Measurements from ENCODE around the gene MTMR6.
"Not testable (repeated sequence)": the region's sequence is repeated elsewhere in the genome, so short reads cannot be mapped to it uniquely, and the experiment has no call there.

MTMR6 gene

DNA sequence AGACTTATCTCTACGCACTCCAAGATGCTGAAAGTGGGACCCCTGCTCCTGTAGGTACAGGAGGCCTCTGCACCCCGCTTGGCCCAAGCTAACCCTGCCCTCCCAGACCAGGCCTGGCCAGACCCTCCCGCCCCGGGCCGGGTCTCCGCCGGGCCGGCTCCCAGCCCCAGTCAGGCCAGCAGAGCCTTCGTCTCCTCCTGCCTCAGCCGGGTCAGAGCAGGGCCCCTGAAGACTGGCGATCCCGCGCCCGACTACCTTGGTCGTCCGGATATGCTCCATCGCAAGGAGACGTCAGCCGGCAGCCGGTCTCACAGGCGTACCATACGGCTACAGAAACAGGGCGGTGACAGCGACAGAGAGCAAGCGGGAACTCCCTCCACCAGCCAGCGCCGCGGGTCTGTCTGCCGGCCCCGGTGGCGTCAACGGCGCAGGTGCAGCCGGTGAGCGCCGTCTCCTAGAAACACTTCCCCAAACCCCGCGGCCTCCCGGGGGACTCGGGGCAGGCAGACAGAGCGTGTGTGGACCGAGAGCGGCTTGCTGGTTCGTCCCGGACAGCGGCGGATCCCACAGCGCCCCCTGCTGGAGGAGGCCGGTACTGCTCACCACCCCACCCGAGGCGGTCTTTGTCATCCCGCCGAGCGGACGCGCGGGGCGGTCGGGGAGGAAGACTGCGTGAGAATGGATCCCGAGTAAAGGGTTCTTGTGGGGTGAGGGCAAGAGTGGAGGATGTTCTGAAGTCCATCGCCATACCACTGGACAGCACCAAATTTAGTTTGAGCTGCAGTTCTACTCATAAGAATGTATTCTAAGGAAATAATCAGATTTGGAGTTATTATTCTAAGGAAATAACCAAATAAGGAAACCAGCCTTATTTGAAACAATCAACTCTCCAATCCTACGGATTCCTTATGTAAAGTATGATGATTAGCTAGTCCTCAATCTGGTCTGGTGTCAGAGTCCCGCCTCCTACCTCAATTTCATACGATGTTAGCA is at the start of gene MTMR6:
TSS of gene MTMR6 (minus strand) at position 520 of the 993 bp plus-strand sequence. CDS start at position 279, 241 bp downstream.
- DNase-seq, result peak; percentile 95

DNA sequence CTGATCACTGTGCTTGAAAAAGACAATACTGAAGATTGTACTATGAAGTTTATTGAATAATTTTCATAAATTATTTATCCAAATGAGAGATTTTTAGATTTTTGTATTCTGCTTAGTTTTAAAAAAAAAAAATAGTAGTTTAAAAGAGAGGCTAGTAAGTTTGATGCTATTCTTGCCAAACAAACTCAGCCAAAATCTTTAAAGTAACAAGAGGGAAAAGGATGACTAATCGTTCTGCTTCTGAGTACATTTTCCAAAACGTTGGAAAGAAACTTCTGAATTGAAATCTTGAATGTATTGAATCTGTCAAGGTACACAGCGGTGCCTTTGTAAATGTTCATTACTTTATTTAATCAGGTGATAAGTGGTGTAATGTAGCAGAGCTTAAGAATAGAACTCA is 48.6 kb upstream of the MTMR6 start:
- no peak for DNase-seq

DNA sequence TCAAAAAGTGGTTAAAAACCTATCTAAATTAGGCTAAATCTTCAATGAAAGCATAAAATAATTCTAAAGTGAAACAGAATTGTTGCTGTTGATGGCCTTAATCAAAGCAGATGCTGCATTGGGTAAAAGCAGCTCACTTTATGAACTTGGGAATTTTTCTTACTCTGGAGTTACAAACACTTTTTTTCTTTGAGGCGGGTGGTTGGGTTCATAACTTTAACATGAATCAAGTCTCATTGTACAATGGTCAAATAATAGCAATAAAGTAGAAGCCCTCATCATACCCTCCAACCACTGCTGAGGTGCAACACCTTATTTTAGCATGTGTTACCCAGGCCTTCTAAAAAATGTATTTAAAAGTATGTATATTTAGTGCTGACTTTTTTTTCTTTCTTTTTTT is 43.3 kb upstream of the MTMR6 start:
- DNase-seq, result no peak

DNA sequence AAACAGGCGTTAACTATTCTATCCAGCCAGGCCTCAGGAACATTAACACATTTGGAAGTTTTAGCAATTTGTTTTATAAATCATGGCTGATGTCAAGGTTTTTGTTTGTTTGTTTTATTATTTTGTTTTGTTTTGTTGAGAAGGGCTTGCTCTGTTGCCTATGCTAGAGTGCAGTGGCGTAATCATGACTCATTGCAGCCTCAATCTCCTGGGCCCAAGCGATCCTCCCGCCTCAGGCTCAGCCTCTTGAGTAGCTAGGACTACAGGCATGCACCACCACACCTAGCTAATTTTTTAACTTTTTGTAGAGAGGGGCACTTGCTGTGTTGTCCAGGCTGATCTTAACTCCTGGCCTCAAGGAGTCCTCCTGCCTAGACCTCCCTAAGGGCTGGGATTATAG is 42.4 kb upstream of the MTMR6 start:
- DNase-seq, result no peak

DNA sequence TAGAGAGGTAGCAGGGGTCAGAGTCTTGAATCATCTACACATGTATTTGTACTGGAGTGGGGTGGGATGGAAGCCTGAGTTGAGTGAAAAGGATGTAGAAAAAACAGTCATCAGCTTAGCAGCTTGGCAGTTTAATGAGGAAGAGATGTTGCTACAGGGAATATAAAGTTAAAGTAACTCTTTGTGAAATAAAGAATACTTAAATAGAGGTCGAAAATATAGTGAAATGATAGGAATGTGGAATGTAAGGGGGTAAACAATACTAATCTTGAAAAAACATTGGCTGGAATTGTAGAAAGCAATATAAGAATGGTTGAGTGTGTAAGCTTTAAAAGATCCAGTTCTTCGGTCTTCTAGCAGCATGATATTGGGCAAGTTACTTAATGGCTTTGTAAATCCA is 36.8 kb upstream of the MTMR6 start:
- no peak for DNase-seq

DNA sequence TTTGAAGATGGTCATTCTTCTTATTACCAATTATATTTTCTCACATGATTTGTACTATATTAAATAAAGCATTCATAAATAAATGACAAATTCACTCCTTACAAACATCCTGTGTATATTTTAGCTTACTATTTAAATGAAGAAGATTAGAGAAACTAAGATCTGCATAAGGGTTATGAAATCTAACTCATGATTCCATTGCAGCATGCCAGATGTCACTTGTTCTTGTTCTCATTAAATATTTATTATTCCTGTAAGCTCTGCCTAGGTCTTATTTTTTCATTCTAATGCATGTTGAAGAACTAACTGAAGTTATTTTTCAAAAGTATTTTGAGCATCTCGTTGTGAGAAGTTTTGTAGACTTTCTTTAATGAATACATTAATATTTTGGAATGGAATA is 32.5 kb upstream of the MTMR6 start:
- no peak for DNase-seq

DNA sequence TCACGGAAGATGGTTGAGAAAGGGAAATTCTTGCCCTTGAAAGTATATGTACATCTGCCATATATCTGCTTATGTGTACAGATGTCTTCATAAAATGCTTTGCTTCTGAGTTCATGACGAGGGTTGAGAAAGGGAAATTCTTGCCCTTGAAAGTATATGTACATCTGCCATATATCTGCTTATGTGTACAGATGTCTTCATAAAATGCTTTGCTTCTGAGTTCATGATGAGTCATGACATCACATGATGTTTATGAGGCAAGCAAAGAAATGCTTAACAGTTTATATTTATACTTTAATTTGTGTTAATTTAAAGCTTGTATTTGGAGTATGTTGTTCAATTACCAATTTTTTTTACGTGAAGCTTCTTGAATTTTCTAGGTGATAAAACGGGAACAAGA is 31.7 kb upstream of the MTMR6 start:
- not testable (repeated sequence) for DNase-seq

DNA sequence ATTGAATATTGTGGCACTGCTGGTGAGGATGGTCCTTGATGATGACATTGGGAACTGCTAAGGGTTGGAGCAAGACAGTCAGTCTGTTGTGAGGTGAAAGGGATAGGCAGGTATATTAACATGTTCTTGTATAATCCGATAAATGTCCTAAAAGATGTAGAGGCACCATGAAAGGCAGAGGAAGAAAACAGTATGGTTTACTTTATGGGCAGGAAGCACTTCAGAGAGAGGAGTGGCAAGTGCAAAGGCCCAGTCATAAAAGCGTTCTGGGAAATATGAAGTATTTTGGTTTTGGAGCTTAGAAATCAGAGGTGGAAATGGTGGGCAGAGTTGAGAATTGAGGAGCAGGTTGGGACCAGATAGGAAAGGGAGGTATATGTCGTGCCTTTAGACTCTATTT is 23.6 kb upstream of the MTMR6 start:
- DNase-seq, result no peak

DNA sequence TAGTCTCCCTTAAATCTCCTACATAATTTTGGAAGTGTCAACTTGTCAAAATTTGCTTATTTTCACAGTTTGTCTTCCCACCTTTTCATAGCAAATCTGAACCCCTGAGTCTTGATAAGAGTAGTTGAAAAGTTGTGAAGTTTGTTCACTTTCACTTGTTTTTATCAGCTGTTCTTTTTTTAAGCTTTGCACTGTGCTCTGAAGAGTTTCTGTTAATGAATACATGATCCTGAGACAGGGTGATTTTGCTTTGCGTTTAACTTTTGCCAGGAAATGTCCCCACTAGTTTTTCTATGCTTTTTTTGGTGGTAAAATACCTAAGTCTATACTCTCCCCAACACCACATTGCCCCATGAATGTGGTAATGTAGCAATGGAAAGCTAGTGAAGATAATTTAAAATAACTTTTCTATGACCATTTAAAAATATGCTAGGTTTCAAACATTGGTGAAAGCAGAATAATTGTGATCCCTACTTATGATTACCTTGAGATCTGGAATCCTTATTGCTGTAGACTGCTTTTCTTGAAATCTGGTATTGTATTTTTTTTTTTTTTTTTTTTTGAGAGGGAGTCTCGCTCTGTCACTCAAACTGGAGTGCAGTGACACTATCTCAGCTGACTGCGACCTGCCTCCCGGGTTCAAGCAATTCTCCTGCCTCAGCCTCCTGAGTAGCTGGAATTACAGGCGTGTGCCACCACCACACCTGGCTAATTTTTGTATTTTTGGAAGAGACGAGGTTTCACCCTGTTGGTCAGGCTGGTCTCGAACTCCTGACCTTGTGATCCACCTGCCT is 19.6 kb upstream of the MTMR6 start:
- no peak for DNase-seq

DNA sequence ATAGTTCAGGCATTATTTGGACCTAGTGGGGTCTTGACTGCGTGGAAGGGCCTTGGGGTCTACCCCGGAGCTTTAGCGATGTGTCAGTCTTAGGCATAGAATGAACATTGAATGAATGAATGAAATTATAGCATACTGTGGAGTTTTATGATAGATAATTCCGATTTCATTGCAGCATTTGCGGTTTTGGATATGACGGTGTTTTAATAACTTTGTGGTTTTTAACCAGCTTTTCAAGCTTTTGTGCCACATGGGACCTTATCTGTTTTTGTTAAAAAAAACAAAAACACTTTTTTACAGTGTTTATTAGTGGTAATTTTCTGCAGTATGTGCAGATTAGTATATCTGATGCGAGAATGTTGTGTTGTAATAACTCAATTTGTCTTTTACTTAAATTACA is 14.8 kb upstream of the MTMR6 start:
- no peak for DNase-seq

DNA sequence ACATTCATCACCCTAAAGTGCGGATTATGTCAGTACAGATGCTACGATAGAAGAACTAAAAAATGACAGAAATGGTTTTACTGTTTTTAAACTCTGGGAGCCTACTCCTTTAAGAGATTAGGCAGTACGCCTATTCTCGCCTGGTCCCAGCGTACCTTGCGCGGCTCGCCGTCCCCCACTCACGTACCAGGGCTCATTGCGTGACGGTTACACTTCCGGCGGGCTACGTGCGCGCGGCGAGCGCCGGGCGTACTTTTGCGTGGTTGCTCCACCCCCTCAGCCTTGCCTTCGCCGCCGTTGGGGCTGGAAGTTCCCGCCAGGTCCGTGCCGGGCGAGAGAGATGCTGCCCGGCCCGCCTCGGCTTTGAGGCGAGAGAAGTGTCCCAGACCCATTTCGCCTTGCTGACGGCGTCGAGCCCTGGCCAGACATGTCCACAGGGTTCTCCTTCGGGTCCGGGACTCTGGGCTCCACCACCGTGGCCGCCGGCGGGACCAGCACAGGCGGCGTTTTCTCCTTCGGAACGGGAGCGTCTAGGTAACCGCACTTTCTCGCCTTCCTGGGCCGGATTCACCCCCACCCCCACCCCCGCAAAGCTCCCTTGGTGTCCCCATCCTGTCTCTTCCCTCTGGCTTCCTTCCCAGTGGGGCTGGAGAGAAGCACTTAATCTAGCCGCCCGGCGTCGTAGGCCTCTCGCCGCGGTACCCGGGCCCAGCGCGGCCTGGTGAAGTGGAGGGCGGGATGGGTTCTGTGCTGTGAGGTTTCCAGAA is 14.2 kb upstream of the MTMR6 start, which contains the start of gene NUP58:
TSS of gene NUP58 (plus strand) at position 279 of the 767 bp plus-strand sequence. CDS start at position 428, 149 bp downstream.
- peak; percentile 95 for DNase-seq

DNA sequence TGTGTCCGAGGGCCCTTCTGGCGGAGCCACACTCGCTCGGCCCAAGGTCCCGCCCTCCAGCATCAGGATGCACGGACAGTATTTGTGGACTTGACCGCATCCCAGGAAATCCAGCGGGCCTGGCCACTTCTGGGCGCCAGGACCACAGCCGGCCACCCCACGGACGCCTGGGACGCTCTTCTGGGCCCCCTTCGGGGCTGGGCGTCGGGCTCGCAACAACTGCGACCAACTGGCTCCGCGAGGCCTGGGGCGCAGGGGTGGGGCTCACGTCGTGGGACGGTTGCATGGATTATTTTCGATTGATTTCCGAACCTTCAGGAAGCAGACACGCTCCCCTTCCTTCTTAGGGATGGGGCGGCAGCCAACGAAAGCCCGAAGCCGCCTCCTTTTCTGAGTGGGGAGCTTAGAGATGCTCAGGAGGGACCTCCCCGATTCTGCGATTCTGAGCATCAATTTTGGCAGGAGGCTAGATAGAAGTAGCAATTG is 13.6 kb upstream of the MTMR6 start:
- peak; percentile 27 for DNase-seq

DNA sequence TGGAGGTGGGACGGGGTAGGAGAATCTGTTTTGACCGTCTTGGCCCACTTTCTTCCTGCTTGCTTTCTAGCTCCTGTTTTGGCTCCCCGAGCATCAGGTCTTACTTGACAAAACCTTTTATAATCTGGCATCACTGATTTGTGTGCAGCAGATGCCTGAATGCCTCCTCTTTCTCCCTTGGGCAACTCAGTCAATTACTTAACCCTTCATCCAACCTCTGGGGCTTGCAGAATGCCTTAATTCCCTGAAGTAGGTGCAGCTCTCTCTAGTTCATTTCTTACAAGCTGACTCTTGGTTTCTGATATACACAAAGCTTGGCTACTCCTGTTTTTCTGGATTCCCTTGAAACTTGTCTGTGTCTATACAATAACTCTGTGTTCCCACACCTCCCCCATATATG is 8.4 kb upstream of the MTMR6 start:
- no peak for DNase-seq

DNA sequence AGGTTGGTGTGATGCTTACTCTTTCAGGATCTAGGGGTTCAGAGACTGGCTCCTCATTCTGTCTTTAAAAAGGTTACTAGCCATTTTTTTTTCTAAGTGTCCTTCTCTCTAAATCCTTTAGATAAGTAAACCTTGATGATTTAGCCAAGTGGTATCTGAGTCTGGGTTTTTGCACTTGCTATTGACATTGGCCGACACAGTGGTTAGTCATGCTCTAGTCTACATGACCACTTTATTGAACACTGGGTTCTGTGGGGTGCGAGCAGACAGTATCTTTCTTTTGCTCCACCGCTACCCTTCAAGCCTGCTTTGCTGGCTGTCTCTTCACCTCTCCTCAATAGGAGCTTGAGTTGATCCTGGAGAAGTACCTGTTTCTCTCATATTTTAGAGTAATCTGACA is 7.9 kb upstream of the MTMR6 start:
- no peak for DNase-seq

DNA sequence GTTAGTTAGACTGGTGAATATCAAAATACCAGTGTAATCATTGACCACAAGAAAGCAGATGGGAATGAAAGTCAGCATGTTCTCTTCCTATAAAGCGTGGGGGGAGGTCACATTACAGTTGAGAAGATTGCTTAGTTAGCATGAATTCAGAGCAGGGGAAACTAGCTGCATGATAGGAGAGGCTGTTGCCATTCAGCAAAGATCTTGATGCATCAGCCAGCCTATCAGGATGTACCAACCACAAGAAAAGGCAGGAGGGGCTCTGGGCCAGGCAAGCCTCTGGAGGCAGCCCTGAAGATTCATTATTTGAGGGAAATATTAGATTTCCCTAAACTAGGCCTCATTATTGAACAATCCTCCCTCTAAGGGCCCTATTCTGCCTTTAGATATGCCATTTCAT is 5.0 kb upstream of the MTMR6 start:
- DNase-seq, result peak; percentile 8

DNA sequence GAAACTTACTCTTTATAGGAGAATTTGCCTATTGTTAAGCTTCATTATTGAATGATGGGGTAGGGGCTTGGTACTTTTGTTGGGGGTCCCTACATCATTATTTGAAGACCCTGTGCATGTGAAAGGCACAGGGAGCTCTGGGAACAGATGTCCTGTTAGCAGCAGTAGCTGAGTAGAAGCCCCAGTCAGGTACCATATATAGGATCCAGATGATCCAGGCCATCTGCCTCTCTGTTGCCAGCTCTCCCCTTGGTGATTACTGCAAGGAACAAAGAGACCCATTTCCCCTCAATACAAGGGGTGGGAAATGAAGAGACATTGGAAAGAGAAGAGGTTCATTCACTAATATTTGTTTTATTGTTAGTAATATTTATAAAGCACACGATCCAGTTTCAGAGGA is 4.4 kb upstream of the MTMR6 start:
- no peak for DNase-seq

DNA sequence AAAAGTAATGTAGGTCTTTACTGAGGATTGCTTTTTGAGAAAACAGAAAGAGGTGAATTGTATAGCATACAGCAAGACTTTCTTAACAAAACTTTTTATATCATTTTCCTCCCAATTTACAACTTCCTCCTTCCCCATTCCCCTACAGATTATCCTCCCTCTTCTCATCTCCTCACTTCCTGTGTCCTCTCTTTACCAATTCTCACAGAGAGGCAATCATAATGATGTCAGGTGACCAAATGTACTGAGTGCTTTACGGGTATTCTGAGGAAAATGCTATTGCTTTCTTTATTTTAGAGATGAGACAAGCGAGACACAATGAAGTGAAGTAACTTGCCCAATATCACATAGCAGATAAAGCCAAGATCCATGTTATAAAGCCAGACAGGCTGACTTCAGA is 1.7 kb upstream of the MTMR6 start:
- no peak for DNase-seq

DNA sequence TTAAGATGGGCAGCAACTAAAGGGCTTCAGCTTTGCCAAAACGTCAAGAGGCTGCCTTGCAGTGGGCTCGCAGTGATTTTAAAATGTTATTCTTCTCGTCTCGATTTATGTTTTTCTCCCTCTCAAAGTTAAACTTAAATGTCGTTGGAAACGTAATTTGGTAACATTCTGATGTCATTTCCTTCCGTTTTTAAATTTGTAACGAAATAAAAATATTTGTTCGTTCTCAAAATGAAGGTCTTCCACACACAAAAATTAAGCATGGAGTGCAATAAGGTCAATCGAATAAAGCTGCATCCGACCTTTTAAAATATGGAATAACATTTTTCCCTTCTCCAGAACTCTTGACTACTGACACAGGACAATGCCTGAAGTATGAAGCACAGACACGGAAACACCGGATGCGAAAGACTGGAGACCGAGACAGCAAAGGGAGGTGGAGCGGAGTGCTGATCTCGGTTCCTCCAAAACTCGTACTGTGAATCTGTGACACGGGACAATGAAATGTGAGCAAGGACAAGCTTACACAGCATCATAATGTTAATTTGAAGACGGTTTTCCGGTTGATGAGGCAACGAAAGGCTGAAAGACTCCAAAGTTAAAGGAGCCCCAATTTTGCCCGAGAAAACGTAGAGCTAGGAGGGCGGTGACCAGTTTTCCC is 850 bp downstream of the MTMR6 start:
- DNase-seq, result peak; percentile 49

DNA sequence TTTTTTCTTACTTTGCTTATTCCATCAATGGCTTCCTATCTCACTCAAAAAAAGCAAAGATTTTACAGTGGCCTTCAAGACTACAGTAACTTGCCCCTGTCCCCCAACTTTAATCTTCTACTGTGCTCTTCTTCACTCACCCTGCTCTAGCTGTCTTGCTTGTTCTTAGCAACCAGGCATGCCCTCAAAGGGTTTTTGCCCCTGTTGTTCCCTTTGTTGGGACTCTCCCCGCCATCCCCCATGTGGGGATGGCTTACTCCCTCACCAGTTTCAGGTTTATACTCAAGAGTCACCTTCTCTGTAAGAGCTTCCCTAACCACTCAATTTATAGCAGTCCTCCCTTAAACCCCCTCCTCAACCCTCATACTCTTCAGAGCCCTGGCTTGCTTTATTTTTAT is 5.4 kb downstream of the MTMR6 start:
- peak; percentile 34 for DNase-seq

DNA sequence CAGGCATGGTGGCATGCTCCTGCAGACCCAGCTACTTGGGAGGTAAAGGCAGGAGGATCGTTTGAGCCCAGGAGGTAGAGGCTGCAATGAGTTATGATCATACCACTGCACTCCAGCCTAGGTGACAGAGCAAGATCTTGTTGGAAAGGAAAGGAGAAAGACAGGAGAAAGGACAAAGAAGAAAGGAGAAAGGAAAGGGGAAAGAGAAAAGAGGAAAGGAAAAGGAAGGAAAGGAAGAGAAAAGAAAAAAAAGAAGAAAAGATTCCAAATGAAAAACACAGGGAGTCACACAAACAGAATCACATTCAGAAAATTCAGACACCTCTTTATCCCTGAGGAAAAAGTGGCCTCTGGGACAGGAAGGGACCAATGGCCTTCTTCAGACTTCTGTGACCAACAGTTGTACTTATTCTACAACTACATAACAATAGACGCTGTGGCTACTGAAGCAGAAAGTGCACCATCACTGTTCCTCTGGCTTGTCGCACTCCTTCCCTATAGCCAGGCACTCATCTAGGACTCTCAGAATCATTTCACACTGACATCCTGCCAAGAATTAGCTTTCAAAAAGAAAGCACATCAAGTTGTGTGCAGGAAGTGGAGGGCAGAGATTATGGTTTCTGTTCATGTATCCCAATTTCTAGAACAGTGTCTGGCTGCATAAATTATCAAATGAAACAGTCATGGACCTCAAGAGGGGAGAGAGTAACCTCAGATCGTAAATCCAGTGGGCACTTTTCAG is 5.9 kb downstream of the MTMR6 start:
- peak; percentile 11 for DNase-seq

DNA sequence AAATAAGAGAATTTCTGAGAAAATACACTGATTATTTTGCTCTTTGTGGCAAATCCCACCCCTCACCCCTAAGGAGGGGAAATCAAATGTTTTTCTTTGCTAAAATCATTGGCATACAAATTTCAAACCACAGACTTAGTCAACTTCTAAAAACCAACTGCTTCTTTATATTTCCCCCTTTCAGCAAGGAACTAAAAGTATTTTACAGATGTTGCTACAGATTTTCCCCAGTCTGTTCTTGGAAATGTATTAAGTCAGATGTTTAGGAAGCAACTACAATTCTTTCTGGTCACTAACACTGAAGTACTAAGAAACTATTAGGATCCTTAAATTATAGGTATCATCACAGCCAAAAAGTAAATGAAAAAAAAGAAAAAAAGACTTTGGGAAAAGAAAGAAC is 6.9 kb downstream of the MTMR6 start:
- no peak for DNase-seq

DNA sequence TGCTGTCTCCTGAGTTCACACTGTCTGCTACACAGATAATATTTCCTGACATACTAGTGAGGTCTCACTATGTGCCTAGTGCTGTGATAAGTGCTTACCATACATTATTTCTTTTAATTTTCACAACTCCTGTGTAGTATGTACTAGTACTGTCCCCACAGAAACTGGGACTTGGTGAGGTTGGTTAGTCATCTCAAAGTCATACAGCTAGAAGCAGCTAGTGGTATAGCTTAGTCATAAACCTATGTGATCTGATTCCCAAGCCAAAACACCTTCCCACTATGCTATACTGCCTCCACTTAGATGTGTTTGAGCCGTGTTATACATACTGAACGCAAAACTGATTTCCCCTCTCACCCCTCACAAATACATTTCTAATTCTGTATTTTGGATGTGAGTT is 10.5 kb downstream of the MTMR6 start:
- peak; percentile 17 for DNase-seq
